ENCODE results near the gene KIF26A.

GRCh38 chr14:104102282-104102914 lies 36.0 kb upstream of the KIF26A start:
- TF ChIP-seq, protein P1, sequence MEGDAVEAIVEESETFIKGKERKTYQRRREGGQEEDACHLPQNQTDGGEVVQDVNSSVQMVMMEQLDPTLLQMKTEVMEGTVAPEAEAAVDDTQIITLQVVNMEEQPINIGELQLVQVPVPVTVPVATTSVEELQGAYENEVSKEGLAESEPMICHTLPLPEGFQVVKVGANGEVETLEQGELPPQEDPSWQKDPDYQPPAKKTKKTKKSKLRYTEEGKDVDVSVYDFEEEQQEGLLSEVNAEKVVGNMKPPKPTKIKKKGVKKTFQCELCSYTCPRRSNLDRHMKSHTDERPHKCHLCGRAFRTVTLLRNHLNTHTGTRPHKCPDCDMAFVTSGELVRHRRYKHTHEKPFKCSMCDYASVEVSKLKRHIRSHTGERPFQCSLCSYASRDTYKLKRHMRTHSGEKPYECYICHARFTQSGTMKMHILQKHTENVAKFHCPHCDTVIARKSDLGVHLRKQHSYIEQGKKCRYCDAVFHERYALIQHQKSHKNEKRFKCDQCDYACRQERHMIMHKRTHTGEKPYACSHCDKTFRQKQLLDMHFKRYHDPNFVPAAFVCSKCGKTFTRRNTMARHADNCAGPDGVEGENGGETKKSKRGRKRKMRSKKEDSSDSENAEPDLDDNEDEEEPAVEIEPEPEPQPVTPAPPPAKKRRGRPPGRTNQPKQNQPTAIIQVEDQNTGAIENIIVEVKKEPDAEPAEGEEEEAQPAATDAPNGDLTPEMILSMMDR (conservative IDR thresholded peaks at IDR 0.05): no peak
- no peak for TF ChIP-seq ZFX (IDR thresholded peaks at IDR 0.05)
